Astrocyte (in vitro differentiated cells and primary cell): ENCODE results near the gene MAS1.

Source experiments
- EZH2 ChIP-seq: IDR thresholded peaks from 2 replicates; pipeline ENCODE4 v1.6.1; 2012; ENCODE audit warnings: mild to moderate bottlenecking, low read length, inconsistent platforms; ENCODE audit not compliant: insufficient read depth
- TF ChIP-seq, protein P1 (sequence below): IDR thresholded peaks from 2 replicates; pipeline ENCODE4 v1.5.1; 2011; ENCODE audit warnings: low read depth, mild to moderate bottlenecking, inconsistent platforms, low read length, moderate library complexity; ENCODE audit not compliant: insufficient read depth

DNA sequence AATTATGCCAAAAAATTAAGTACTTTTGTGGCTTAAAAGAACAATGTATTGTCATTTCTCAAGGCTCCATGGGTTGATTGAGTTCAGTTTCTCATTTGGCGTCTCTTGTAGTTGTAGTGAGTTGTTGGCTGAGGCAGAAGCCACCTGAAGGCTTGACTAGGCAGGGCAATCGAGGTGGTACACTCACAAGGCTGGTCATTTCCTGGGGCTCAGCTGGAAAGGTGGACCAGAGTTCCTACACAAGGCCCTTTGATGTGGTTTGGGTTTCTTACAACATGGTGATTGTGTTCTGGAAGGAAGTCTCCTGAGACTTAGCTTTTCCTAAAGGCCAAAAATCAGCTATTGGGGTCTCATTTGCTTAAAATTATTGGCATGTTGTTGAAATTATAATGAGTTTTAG, 22.6 kb downstream of the MAS1 start:
- no peak for TF ChIP-seq EZH2
- TF ChIP-seq, protein P1, sequence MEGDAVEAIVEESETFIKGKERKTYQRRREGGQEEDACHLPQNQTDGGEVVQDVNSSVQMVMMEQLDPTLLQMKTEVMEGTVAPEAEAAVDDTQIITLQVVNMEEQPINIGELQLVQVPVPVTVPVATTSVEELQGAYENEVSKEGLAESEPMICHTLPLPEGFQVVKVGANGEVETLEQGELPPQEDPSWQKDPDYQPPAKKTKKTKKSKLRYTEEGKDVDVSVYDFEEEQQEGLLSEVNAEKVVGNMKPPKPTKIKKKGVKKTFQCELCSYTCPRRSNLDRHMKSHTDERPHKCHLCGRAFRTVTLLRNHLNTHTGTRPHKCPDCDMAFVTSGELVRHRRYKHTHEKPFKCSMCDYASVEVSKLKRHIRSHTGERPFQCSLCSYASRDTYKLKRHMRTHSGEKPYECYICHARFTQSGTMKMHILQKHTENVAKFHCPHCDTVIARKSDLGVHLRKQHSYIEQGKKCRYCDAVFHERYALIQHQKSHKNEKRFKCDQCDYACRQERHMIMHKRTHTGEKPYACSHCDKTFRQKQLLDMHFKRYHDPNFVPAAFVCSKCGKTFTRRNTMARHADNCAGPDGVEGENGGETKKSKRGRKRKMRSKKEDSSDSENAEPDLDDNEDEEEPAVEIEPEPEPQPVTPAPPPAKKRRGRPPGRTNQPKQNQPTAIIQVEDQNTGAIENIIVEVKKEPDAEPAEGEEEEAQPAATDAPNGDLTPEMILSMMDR = no peak
